ENCODE results near the gene ZDHHC8.

GRCh38 chr22:20177217-20177911 lies 45.8 kb downstream of the ZDHHC8 start:
- no peak for TF ChIP-seq CTCF (conservative IDR thresholded peaks at IDR 0.05 in 1 of 2, IDR thresholded peaks at IDR 0.05 in 1 of 2; ENCODE audit: extremely low read depth in 1 of 2, insufficient read depth in 1 of 2, low read depth in 1 of 2, low read length in 2 of 2)
- TF ChIP-seq EZH2 (IDR thresholded peaks at IDR 0.05; ENCODE audit: borderline replicate concordance, low read length) = no peak
